Stimulated activated CD8-positive, alpha-beta memory T cell treated with anti-CD3 and anti-CD28 coated beads, Interleukin-2, amount 100 ng/mL, for 48 hours (primary cell): ENCODE data around the gene MRTFB.
"Not testable (repeated sequence)": the region's sequence is repeated elsewhere in the genome, so short reads cannot be mapped to it uniquely, and the experiment has no call there.

Experiments
- DNase-seq, 2 donors: peaks; one replicate each; pipeline ENCODE4 v3.0.0-alpha.2; 2020; ENCODE audit warnings: low read depth in 2 of 2

Gene MRTFB

GRCh38 chr16:14132696-14133048 is 61.6 kb downstream of the MRTFB start:
- no peak for DNase-seq

GRCh38 chr16:14133907-14134306 is 62.8 kb downstream of the MRTFB start:
- no peak for DNase-seq

DNA sequence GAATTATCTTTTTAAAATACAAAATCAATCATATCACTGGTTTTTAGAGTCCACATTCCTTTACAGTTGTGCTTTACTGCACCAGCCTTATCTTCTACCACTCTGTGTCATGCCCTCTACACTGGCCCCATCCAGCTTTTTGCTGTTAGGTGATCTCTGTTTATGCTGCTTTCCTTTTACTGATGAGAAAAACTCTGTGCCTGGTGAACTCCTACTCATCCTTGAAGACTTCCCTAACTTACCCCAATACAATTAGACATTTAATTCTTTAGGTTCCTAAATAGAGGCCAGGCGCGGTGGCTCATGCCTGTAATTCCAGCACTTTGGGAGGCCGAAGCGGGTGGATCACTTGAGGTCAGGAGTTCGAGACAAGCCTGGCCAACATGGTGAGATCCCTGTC is 64.6 kb downstream of the MRTFB start:
- DNase-seq = no peak

DNA sequence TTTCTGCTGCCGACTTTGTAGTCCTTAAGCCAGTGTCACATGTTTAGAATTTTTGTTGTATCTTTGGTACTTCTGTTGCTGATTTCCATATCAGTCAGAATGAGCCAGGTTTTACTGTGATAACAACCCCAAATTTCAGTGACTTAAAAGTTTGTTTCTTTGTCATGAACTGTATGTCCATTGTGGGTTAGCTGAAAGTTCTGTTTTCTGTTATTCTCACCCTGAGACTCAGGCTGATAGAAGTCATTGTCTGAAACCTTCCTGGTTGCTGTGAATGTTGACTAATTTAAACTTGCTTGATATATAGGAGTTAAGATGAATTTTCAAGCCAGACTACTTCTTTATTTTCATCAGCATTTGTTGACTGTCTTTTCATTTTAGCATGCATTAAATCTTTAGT is 68.8 kb downstream of the MRTFB start:
- DNase-seq = no peak

GRCh38 chr16:14140923-14141322 is 69.8 kb downstream of the MRTFB start:
- DNase-seq = no peak

DNA sequence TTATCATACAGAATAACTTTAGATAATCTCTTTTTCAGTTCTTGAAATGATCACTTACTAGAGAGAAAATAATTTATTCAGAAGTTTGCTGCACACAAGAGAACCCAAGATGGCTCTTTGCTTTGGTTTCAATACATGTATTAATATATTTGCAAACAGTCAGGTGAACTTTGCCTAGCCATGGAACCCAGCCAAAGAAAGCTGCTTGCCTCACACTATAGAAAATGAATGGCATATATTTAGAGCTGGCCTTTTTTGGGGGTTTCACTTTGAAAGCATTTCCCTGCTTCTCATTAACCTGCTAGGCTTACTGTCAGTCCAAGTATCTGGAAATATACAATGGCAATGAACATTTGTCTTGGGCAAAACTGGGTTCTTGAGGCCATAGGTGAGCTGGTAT is 75.3 kb downstream of the MRTFB start:
- no peak for DNase-seq

DNA sequence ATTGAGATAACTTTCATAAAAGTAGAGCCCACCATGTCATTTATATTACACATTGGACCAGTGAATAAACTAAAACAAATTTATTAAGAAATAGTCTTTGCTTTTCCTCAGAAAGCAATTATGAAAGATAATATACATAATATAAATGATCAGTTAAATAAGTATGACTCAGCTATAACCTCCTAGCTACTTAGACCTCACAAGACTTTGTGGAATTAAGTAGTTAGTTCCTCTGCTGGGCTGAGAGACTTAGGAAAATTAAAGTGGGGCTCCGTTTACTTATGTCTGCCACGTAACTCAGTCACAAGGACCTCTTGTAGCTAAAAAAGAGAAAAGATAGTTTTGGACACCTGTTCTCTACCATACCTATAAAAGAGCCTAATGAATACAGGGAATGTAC is 76.9 kb downstream of the MRTFB start:
- no peak for DNase-seq

DNA sequence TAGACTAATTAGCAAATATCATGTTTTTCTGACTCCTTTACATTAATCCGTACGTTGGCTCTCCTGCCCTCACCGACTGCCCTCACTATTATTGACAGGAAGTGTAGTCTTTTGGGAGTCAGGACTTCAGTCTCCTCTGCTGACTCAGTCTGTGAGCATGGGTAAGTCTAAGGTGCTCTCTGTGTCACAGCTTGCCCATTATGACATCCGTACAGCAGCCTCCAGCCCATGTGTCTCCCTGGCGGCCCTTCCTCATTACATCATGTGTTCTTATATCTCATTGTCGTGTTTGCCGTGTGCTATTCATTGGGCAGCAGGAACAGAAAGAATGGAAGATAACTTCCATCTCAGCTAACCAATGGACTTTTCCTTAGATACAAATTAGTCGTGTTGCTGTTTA is 77.5 kb downstream of the MRTFB start:
- no peak for DNase-seq

GRCh38 chr16:14150796-14151195 is 79.7 kb downstream of the MRTFB start:
- DNase-seq = no peak

- no peak for DNase-seq
These were observed 80.3 kb downstream of the MRTFB start for GRCh38 chr16:14151256-14152030.

GRCh38 chr16:14155572-14156190 is 84.6 kb downstream of the MRTFB start:
- DNase-seq = no peak

GRCh38 chr16:14164916-14165662 is 94.0 kb downstream of the MRTFB start:
- no peak for DNase-seq

DNA sequence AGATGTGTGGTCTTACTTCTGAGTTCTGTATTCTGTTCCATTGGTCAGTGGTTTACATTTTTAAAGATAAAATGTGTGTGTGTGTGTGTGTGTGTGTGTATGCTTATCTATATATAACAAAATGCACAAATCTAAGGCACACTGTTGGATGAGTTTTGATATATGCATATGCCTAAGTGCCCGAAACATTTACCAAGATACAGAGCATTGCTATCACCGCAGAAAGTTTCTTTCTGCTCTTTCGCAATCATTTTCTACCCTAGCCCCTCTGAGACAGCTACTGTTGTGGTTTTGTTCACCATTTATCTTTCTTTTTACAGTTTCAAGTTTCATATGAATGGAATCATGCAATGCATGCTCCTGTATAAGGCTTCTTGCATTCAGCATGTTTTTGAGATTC is 97.0 kb downstream of the MRTFB start:
- no peak for DNase-seq

DNA sequence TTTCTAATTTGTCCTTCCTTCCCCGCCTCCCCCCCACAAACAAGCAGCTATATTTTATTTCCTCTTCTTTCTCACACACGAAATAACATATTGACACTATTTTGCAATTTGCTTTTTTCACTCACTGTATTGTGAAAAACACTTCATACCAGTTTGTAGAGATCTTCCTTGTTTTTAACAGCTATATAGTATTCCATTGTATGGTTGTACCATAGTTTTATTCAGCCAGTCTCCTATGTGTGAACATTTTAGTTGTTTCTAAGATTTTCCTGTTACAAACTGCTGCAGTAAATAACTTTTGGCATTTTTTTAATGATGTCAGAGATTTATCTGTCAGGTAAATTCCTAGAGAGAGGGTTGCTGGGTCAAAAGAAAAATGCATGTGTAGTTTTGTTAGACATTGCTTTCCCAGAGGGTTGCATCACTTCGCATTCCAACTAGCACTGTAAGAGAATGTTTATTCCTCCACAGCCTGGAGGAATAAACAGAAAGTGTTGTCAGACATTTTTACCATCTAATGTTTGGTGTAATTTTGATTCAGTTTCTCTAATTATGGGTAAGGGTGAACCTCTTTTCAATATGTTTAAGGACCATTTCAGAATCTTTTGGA is 101.2 kb downstream of the MRTFB start:
- DNase-seq = no peak

DNA sequence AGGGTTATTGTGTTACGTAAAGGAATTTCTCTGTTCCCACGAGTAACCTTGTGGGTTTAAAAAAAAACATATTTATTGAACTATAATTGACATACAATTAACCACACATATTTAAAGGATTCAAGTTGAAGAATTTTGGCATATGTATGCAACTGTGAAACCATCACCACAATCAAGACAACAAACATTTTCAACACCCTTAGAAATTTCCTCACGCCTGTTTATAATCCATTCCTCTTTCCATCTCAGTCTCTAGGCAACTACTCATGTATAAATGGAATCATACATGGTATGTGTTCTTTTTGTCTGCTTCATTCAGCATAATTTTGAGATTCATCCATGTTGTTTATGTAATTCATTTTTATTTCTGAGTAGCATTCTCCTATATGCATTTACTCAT is 104.0 kb downstream of the MRTFB start:
- no peak for DNase-seq

DNA sequence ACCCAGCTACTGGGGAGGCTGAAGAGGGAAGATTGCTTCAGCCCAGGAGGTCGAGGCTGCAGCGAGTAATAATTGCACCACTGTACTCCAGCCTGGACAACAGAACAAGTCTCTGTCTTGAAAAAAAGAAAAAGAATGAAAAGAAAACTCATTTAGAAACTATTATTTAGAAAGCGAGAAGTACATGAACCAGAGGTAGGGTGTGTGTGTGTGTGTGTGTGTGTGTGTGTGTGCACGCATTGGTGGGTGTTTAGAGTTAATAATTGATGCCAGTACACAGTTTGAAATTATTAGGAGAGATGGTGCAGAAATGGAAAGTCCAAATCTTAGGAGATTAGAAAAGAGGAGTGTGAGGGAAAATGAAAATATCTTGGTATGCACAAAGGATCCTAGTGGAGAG is 106.6 kb downstream of the MRTFB start:
- no peak for DNase-seq

DNA sequence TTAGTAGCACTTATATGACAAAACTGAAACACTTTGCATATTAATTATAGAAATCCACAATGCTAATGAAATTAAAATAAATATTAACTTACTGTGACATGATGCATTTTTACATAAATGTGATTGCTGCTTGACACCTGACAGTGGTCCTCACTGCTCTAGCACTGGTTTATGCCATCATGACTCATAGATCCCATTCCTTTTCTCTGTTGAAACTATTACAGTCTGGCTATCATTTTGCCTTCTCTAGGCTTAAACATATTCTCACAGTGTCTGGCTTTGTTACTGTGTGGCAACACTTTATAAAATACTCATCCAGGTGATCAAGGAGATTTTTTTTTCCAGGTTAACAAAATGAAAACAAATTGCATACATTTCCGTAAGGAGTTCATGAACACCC is 108.0 kb downstream of the MRTFB start:
- DNase-seq = no peak

- DNase-seq = no peak
These were observed 109.4 kb downstream of the MRTFB start for GRCh38 chr16:14180481-14180944.

- DNase-seq = no peak
These were observed 110.4 kb downstream of the MRTFB start for GRCh38 chr16:14181371-14182050.

DNA sequence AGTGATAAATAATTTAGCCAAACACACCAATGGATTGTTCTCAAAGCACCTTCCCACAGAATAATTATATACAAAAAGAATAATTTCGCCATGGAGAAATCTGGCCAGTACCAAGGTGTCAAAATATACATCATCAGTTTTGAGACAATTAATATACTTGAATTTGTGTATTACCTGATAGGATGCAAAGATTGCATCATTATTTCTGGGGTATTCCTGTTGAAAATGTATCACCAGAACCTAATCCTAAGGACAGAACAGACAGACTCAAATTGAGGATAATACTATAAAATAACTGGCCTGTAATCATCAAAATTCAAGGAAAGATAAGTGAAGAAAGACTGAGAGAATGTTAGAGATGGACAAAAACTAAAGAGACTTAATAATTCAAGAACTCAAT is 111.9 kb downstream of the MRTFB start:
- DNase-seq = no peak

DNA sequence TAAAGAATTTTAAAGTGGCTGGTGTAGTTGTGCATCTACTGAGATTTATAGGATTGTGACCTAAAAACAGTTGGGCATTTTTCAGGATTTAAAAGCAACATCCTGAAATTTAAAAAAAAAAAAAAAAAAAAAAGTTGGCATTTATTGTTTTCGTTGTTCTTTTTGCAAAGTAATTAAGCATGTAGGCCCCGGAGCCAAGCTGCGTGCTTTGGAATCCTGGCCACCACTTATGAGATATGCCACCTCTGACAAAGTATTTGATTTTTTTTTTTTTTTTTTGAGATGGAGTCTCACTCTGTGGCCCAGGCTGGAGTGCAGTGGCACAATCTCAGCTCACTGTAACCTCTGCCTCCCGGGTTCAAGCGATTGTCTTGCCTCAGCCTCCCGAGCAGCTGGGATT is 112.8 kb downstream of the MRTFB start:
- DNase-seq = not testable (repeated sequence)
